Activated naive CD4-positive, alpha-beta T cell treated with anti-CD3 and anti-CD28 coated beads, Interleukin-2, amount 10 ng/mL, durations not matched to agents 7 days and 5 days (primary cell): ENCODE measurements around the gene PIK3R2.

Experiments
- CTCF ChIA-PET: fragments of 350-600 bp; sonication (Branson Sonifier 250); formaldehyde crosslinking; loops from one replicate; lab custom pipeline; 2021; ENCODE audit warnings: antibody characterized with exemption; lab: Charles Lee
- DNase-seq: peaks from one replicate; pipeline ENCODE4 v3.0.0-alpha.2; 2020
- H3K27ac Mint-ChIP-seq: one replicate; pipeline ENCODE4 v1.8.0; 2021; ENCODE audit warnings: mild to moderate bottlenecking, moderate library complexity, mixed read lengths
- H3K27me3 Mint-ChIP-seq: one replicate; pipeline ENCODE4 v1.8.0; 2021; ENCODE audit warnings: mild to moderate bottlenecking, mixed read lengths
- H3K36me3 Mint-ChIP-seq: one replicate; pipeline ENCODE4 v1.8.0; 2021; ENCODE audit warnings: mixed read lengths
- H3K4me1 Mint-ChIP-seq: one replicate; pipeline ENCODE4 v1.8.0; 2021; ENCODE audit warnings: mixed read lengths
- H3K4me3 Mint-ChIP-seq: one replicate; pipeline ENCODE4 v1.8.0; 2021; ENCODE audit warnings: mild to moderate bottlenecking, moderate library complexity, mixed read lengths
- H3K9me3 Mint-ChIP-seq: one replicate; pipeline ENCODE4 v1.8.0; 2021; ENCODE audit warnings: mixed read lengths

PIK3R2 gene

GRCh38 chr19:18165794-18166544 lies 13.0 kb downstream of the PIK3R2 start:
- H3K27me3 Mint-ChIP-seq = no peaks in the 10 kb centered on the region
- no peak overlapping the region for H3K27ac Mint-ChIP-seq
- H3K36me3 Mint-ChIP-seq = peaks cover 29% of the 10 kb centered on the region
- CTCF ChIA-PET = interaction anchor here (1.2 to 6.2 kb wide), 6 partner anchors 14 to 169 kb away, joined by 3 to 57 read pairs (median 8); partner anchors contain the start of gene PIK3R2
- no peaks in the 10 kb centered on the region for H3K9me3 Mint-ChIP-seq
- H3K4me1 Mint-ChIP-seq = peaks cover 6% of the 10 kb centered on the region
- no peak for DNase-seq
- no peak overlapping the region for H3K4me3 Mint-ChIP-seq

- Mint-ChIP-seq H3K4me1 (peaks cover 4% of the 10 kb centered on the region), H3K27ac (no peak overlapping the region), H3K4me3 (no peak overlapping the region), H3K36me3 (peaks cover 29% of the 10 kb centered on the region), H3K9me3 (no peaks in the 10 kb centered on the region), H3K27me3 (no peaks in the 10 kb centered on the region)
- CTCF ChIA-PET = interaction anchor here (1.0 to 6.2 kb wide), 6 partner anchors 12 to 110 kb away, joined by 3 to 57 read pairs (median 3); partner anchors contain the start of gene PIK3R2
- no peak for DNase-seq
Measured at GRCh38 chr19:18167011-18167410, 14.0 kb downstream of the PIK3R2 start.

DNA sequence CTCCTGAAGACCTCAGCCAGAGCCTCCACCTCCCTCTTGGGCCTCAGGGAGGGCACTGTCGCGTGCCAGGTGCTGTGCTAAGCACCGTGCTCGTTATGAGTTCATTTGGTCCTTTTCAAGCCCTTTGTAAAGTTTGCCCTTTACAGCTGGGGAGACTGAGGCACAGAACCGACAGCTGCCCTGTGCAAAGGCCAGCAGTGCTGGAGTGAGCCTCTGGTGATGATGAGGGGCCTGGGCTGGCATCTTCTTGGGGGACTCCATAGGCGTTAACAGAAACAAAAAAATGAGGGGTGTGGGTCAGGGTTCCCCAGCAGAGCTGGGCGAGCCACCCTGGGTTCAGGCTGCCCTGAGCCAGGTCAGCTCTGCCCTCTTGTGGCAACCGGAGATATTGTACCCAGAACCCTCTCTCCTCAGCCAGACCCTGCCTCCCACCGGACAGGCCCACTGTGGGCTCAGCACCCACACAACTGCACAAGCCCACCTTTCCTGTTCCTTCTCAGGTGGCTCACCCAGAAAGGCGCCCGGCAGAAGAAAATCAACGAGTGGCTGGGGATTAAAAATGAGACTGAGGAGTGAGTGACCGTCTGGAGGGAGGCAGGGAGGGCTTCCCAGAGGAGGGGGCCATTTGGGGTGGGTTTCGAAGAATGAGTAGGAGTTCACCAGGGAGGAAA lies 15.1 kb downstream of the PIK3R2 start:
- peaks cover 26% of the 10 kb centered on the region for H3K36me3 Mint-ChIP-seq
- no peaks in the 10 kb centered on the region for H3K9me3 Mint-ChIP-seq
- DNase-seq = peak; percentile 79
- no peak overlapping the region for H3K27ac Mint-ChIP-seq
- H3K27me3 Mint-ChIP-seq = no peaks in the 10 kb centered on the region
- CTCF ChIA-PET = interaction anchor here (0.6 to 6.2 kb wide), 17 partner anchors 11 to 230 kb away, joined by 3 to 57 read pairs (median 3); partner anchors contain the start of genes ARRDC2, MAST3 and PIK3R2
- H3K4me1 Mint-ChIP-seq = peaks cover 8% of the 10 kb centered on the region
- no peak overlapping the region for H3K4me3 Mint-ChIP-seq

DNA sequence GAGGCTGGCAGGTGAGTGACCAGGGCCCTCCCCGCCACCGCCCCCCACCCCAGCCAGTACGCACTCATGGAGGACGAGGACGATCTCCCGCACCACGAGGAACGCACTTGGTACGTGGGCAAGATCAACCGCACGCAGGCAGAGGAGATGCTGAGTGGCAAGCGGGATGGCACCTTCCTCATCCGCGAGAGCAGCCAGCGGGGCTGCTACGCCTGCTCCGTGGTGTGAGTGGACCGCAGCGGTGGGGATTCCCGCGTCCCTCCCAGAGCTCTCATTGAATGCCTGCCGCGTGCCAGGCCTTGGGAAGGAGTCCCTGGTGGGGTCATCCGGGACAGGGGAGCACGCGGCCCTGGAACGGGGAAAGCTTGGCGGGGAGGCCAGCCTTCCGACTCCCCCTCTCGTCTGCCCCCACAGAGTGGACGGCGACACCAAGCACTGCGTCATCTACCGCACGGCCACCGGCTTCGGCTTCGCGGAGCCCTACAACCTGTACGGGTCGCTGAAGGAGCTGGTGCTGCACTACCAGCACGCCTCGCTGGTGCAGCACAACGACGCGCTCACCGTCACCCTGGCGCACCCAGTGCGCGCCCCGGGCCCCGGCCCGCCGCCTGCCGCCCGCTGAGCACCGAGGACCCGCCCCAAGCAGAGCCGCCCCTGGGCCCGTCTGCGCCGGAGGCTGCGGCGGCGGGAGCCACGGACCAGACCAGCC lies 15.9 kb downstream of the PIK3R2 start:
- Mint-ChIP-seq H3K36me3 (peaks cover 20% of the 10 kb centered on the region), H3K27me3 (no peaks in the 10 kb centered on the region), H3K4me3 (no peak overlapping the region), H3K9me3 (no peaks in the 10 kb centered on the region), H3K4me1 (peaks cover 15% of the 10 kb centered on the region), H3K27ac (no peak overlapping the region)
- DNase-seq = no peak
- CTCF ChIA-PET = interaction anchor here (0.6 to 6.2 kb wide), 12 partner anchors 10 to 230 kb away, joined by 3 to 57 read pairs (median 4); partner anchors contain the start of genes ARRDC2, MAST3 and PIK3R2

- Mint-ChIP-seq H3K4me1 (peaks cover 32% of the 10 kb centered on the region), H3K27me3 (no peaks in the 10 kb centered on the region), H3K27ac (no peak overlapping the region), H3K36me3 (peaks cover 19% of the 10 kb centered on the region), H3K9me3 (no peaks in the 10 kb centered on the region), H3K4me3 (no peak overlapping the region)
- DNase-seq = no peak
- CTCF ChIA-PET = interaction anchor here (1.0 to 1.8 kb wide), 5 partner anchors 10 to 97 kb away, joined by 3 to 6 read pairs (median 4); no protein-coding TSS in a partner anchor
Measured at GRCh38 chr19:18170714-18171255, 17.8 kb downstream of the PIK3R2 start.

DNA sequence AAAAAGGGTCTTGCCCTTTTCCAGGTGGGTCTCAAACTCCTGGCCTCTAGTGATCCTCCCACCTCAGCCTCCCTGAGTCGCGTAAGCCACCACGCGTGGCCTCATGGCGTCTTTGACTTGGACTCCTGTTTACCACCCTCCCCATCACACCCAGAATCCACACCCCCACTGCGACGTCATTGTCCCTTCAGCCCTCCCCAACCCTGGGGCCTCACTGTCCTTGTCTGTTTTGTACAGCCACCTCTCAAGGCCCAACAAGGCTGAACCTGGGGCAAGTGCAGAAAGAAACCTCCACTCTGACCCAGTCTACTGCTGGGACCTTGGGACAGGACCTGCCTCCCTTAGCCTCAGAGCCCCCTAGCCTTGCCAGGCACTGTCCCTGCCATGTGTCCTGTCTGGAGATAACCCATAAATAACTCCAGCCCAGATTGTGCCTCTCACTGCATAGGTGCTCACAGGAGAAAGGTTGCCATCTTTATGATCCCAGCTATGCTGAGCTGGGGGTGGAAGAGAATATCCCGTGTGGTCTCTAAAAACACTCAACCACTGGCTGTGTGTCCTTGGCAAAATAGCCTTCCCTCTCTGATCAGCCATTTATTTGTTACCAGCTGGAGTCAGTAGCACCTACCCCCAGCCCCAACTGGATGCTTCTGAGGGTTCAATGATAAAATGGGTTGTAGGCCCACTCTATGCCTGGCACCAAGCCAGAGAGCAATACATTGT lies 18.8 kb downstream of the PIK3R2 start:
- no peaks in the 10 kb centered on the region for H3K9me3 Mint-ChIP-seq
- CTCF ChIA-PET = interaction anchor here (1.0 to 1.8 kb wide), 5 partner anchors 59 to 98 kb away, joined by 3 to 6 read pairs (median 4); no protein-coding TSS in a partner anchor
- H3K4me1 Mint-ChIP-seq = peaks cover 32% of the 10 kb centered on the region
- H3K36me3 Mint-ChIP-seq = peaks cover 20% of the 10 kb centered on the region
- no peaks in the 10 kb centered on the region for H3K27me3 Mint-ChIP-seq
- no peak overlapping the region for H3K4me3 Mint-ChIP-seq
- H3K27ac Mint-ChIP-seq = no peak overlapping the region
- DNase-seq = no peak

GRCh38 chr19:18172331-18173053 lies 19.5 kb downstream of the PIK3R2 start:
- peak overlapping the region; percentile 55 for H3K4me3 Mint-ChIP-seq
- peaks cover 32% of the 10 kb centered on the region for H3K4me1 Mint-ChIP-seq
- no peak for DNase-seq
- H3K36me3 Mint-ChIP-seq = peaks cover 25% of the 10 kb centered on the region
- CTCF ChIA-PET = interaction anchor here (1.7 kb wide), 1 partner anchor 61 kb away, joined by 4 read pairs; no protein-coding TSS in a partner anchor
- H3K27me3 Mint-ChIP-seq = no peaks in the 10 kb centered on the region
- H3K9me3 Mint-ChIP-seq = no peaks in the 10 kb centered on the region
- peak overlapping the region; percentile 24 for H3K27ac Mint-ChIP-seq

DNA sequence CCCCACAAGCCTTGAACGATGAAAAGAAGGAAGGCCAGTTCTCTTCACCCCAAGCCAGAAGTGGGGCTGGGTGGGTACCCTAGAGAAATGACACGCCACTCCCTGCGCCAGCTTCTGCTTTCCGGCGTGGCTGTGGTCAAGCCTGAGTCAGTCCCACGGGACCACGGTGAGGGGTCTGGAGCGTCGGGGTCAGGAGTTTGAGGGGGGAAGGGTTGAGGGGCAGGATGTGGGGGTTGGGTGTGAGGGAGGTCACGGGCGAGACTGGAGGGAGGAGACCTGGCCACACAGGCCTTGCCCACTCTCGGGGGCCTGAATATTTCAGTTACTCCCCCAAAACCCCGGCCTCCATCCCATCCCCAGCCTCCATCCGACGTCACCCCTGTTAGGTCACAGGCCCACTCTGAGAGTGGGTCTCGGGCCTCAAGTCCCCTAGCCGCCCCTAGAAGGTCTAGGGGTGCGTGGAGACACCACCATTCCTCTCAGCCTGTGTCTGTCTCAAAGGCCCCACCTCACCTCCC lies 20.1 kb downstream of the PIK3R2 start:
- H3K9me3 Mint-ChIP-seq = no peaks in the 10 kb centered on the region
- H3K4me3 Mint-ChIP-seq = peak overlapping the region; percentile 87
- no peaks in the 10 kb centered on the region for H3K27me3 Mint-ChIP-seq
- peaks cover 25% of the 10 kb centered on the region for H3K36me3 Mint-ChIP-seq
- no peak for DNase-seq
- peak overlapping the region; percentile 75 for H3K27ac Mint-ChIP-seq
- CTCF ChIA-PET = interaction anchor here (1.7 kb wide), 1 partner anchor 61 kb away, joined by 4 read pairs; no protein-coding TSS in a partner anchor
- peaks cover 30% of the 10 kb centered on the region for H3K4me1 Mint-ChIP-seq

DNA sequence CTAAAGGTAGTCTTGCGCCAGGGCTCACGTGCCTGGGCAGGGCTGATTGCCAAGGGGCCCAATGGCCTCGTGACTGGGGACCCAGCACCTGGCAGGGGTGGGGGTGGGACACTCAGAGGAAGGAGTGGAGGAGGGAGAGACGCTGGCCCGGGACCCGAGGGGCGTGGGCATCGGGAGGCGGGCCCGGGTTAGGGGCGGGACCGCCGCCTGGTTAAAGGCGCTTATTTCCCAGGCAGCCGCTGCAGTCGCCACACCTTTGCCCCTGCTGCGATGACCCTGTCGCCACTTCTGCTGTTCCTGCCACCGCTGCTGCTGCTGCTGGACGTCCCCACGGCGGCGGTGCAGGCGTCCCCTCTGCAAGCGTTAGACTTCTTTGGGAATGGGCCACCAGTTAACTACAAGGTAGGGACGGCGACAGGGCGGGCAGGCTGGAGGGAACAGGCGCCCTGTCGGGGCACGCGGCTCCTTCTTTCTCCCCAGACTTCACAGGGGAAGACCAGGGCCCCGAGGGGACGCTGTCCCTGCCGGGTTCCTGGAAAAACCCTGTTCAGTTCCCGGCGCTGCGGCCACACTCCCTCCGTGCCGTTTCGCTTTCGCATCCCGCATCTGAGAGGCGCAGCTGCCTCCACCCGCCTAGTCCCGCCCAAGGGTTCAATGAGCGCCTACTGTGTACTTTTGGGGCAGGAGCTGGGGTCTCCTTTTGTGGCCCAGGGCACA lies 20.8 kb downstream of the PIK3R2 start, which contains the start of gene IFI30:
TSS of gene IFI30 (plus strand) at position 242 of the 717 bp plus-strand sequence. CDS start at position 271, 29 bp downstream.
- H3K4me1 Mint-ChIP-seq = peaks cover 28% of the 10 kb centered on the region
- no peaks in the 10 kb centered on the region for H3K27me3 Mint-ChIP-seq
- peaks cover 24% of the 10 kb centered on the region for H3K36me3 Mint-ChIP-seq
- no peaks in the 10 kb centered on the region for H3K9me3 Mint-ChIP-seq
- H3K27ac Mint-ChIP-seq = peak within 1 kb of the TSS; percentile 82
- CTCF ChIA-PET = interaction anchor here (0.7 to 1.3 kb wide), 4 partner anchors 10 to 78 kb away, joined by 3 to 6 read pairs (median 4); no protein-coding TSS in a partner anchor
- peak within 1 kb of the TSS; percentile 87 for H3K4me3 Mint-ChIP-seq
- peak; percentile 80 for DNase-seq

DNA sequence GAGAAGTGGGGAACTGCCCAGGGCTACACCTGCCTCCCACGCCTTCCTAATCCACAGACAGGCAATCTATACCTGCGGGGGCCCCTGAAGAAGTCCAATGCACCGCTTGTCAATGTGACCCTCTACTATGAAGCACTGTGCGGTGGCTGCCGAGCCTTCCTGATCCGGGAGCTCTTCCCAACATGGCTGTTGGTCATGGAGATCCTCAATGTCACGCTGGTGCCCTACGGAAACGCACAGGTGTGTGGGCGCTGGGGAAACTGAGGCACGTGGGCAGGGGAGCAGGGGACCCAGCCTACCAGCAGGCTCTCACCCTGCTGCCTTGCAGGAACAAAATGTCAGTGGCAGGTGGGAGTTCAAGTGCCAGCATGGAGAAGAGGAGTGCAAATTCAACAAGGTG lies 22.0 kb downstream of the PIK3R2 start:
- no peak overlapping the region for H3K27ac Mint-ChIP-seq
- CTCF ChIA-PET = no interaction called here
- H3K27me3 Mint-ChIP-seq = no peaks in the 10 kb centered on the region
- peaks cover 26% of the 10 kb centered on the region for H3K36me3 Mint-ChIP-seq
- DNase-seq = no peak
- H3K9me3 Mint-ChIP-seq = no peaks in the 10 kb centered on the region
- H3K4me3 Mint-ChIP-seq = peak overlapping the region; percentile 87
- peaks cover 28% of the 10 kb centered on the region for H3K4me1 Mint-ChIP-seq

GRCh38 chr19:18176367-18177310 lies 23.7 kb downstream of the PIK3R2 start:
- Mint-ChIP-seq H3K4me1 (peaks cover 28% of the 10 kb centered on the region), H3K27ac (peak overlapping the region; percentile 14), H3K36me3 (peaks cover 23% of the 10 kb centered on the region), H3K27me3 (no peaks in the 10 kb centered on the region), H3K4me3 (no peak overlapping the region), H3K9me3 (no peaks in the 10 kb centered on the region)
- CTCF ChIA-PET = interaction anchor here (0.7 to 1.5 kb wide), 3 partner anchors 75 to 240 kb away, joined by 3 to 8 read pairs (median 3); no protein-coding TSS in a partner anchor
- no peak for DNase-seq
